Panc1 (cell line): ENCODE measurements around the gene PCNX1. TPM values are rescaled to one million over a fixed set of nuclear protein-coding genes. Genes with fewer than 3 reads are reported as not detected.

ENCODE experiments used
- ATAC-seq: fragments of 200-7000 bp; cut with Tn5 transposase; 2 replicates; pipeline ENCODE4 v1.9.1; 2020; ENCODE audit warnings: mild to moderate bottlenecking, moderate library complexity
- BruUV-seq: library from RNA; stranded (reverse); fragments of 400-500 nt; replicated peaks from 2 replicates; lab custom pipeline; 2021; lab: Mats Ljungman, UMichigan
- CTCF ChIA-PET: fragments of 300-600 bp; sonication (Branson Sonifier 250); formaldehyde crosslinking; loops from one replicate; lab custom pipeline; 2022; ENCODE audit warnings: antibody characterized with exemption; lab: Charles Lee
- POLR2A ChIA-PET: fragments of 300-600 bp; sonication (Branson Sonifier 250); formaldehyde crosslinking; loops from one replicate; lab custom pipeline; 2022; ENCODE audit warnings: antibody characterized with exemption; lab: Charles Lee
- DNase-seq: peaks from one replicate; pipeline ENCODE4 v3.0.0-alpha.2; 2010; ENCODE audit warnings: low read depth, low spot score
- H3K27ac ChIP-seq: 2 replicates; pipeline ENCODE4 v1.5.1; 2011; ENCODE audit warnings: mild to moderate bottlenecking, low read length, inconsistent platforms
- H3K27me3 ChIP-seq: fragments of 200-500 bp; sonication (Bioruptor generic); 2 replicates; pipeline ENCODE4 v1.6.0; 2014; ENCODE audit warnings: low read length, inconsistent platforms; ENCODE audit not compliant: control insufficient read depth, insufficient read depth
- H3K36me3 ChIP-seq: fragments of 200-500 bp; sonication (Bioruptor generic); 2 replicates; pipeline ENCODE4 v1.5.1; 2014; ENCODE audit warnings: inconsistent platforms, mild to moderate bottlenecking, low read length, moderate library complexity; ENCODE audit not compliant: control insufficient read depth, insufficient read depth
- H3K4me1 ChIP-seq: 2 replicates; pipeline ENCODE4 v1.5.1; 2011; ENCODE audit warnings: inconsistent platforms, mild to moderate bottlenecking, low read length, moderate library complexity; ENCODE audit not compliant: control insufficient read depth, insufficient read depth
- H3K4me3 ChIP-seq, 2 experiments: 2 replicates each; pipeline ENCODE4 v1.5.1; 2011 to 2012; ENCODE audit warnings: low read depth in 2 of 2, low read length in 2 of 2, mild to moderate bottlenecking in 2 of 2, inconsistent platforms in 1 of 2, moderate library complexity in 1 of 2
- H3K9me3 ChIP-seq: fragments of 200-500 bp; sonication (Bioruptor generic); 2 replicates; pipeline ENCODE4 v1.5.1; 2014; ENCODE audit warnings: low read depth, mild to moderate bottlenecking, inconsistent platforms, low read length, moderate library complexity; ENCODE audit not compliant: control insufficient read depth, insufficient read depth
- CTCF ChIP-seq: fragments of 450-650 bp; IDR thresholded peaks from 2 replicates; pipeline ENCODE4 v1.5.1; 2017; ENCODE audit warnings: mild to moderate bottlenecking
- POLR2AphosphoS5 ChIP-seq: IDR thresholded peaks from 2 replicates; pipeline ENCODE4 v1.6.1; 2012; ENCODE audit warnings: mild to moderate bottlenecking, low read depth, low read length, moderate library complexity
- SIN3A ChIP-seq: IDR thresholded peaks from 2 replicates; pipeline ENCODE4 v1.6.1; 2012; ENCODE audit warnings: low read depth, mild to moderate bottlenecking, low read length, moderate library complexity, borderline replicate concordance; ENCODE audit not compliant: insufficient read depth
- TCF7L2 ChIP-seq: IDR thresholded peaks from 2 replicates; pipeline ENCODE4 v1.6.1; 2011; ENCODE audit warnings: mild to moderate bottlenecking, low read depth, low read length, inconsistent platforms
- in situ Hi-C: cut with HindIII; loops from 2 replicates; pipeline ENCODE4 v1.10.0; 2016; ENCODE audit warnings: low sequenced_read_pairs, low pct_unique_long_range_greater_than_20kb
- intact Hi-C: fragments of 100-400 bp; cut with micrococcal nuclease; formaldehyde crosslinking; loops from one replicate; pipeline ENCODE4 v1.10.0; 2022; ENCODE audit not compliant: unreplicated experiment
- total RNA-seq: library from RNA; stranded (reverse); gene quantifications from one replicate; pipeline ENCODE4 v1.2.1, GENCODE V29; 2021; ENCODE audit not compliant: unreplicated experiment
- TF ChIP-seq, protein P1 (sequence below), 2 experiments: IDR thresholded peaks; 2 replicates each; pipeline ENCODE4 v1.6.1; 2011 to 2012; ENCODE audit warnings: low read depth in 2 of 2, control low read depth in 1 of 2, low read length in 1 of 2, mild to moderate bottlenecking in 1 of 2, moderate library complexity in 1 of 2; ENCODE audit not compliant: insufficient read depth in 1 of 2

PCNX1 gene
- total RNA-seq, 1 experiment from 2014 or later, result 30.5 TPM

- DNase-seq (no peak), ATAC-seq (no peak)
- POLR2A ChIA-PET, result no interaction called here
- H3K9me3 ChIP-seq, result no peaks in the 10 kb centered on the region; the same call in 1 of the 2 replicates
- CTCF ChIA-PET, result no interaction called here
- no peaks in the 10 kb centered on the region for H3K4me1 ChIP-seq
- intact Hi-C loops (no loop called here), in situ Hi-C loops (no loop called here)
- TF ChIP-seq CTCF, result no peak
- TF ChIP-seq TCF7L2, result no peak
- no peak for TF ChIP-seq SIN3A
- TF ChIP-seq, protein P1, sequence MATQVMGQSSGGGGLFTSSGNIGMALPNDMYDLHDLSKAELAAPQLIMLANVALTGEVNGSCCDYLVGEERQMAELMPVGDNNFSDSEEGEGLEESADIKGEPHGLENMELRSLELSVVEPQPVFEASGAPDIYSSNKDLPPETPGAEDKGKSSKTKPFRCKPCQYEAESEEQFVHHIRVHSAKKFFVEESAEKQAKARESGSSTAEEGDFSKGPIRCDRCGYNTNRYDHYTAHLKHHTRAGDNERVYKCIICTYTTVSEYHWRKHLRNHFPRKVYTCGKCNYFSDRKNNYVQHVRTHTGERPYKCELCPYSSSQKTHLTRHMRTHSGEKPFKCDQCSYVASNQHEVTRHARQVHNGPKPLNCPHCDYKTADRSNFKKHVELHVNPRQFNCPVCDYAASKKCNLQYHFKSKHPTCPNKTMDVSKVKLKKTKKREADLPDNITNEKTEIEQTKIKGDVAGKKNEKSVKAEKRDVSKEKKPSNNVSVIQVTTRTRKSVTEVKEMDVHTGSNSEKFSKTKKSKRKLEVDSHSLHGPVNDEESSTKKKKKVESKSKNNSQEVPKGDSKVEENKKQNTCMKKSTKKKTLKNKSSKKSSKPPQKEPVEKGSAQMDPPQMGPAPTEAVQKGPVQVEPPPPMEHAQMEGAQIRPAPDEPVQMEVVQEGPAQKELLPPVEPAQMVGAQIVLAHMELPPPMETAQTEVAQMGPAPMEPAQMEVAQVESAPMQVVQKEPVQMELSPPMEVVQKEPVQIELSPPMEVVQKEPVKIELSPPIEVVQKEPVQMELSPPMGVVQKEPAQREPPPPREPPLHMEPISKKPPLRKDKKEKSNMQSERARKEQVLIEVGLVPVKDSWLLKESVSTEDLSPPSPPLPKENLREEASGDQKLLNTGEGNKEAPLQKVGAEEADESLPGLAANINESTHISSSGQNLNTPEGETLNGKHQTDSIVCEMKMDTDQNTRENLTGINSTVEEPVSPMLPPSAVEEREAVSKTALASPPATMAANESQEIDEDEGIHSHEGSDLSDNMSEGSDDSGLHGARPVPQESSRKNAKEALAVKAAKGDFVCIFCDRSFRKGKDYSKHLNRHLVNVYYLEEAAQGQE (IDR thresholded peaks at IDR 0.05; ENCODE audit: insufficient read depth in 1 of 2, low read depth in 2 of 2, low read length in 1 of 2), result no peak
- TF ChIP-seq POLR2AphosphoS5, result no peak
- H3K27me3 ChIP-seq, result no peaks in the 10 kb centered on the region
- H3K27ac ChIP-seq, result no peak overlapping the region
- no TSS peak for BruUV-seq
- H3K4me3 ChIP-seq, result no peak overlapping the region
- H3K36me3 ChIP-seq, result peaks cover 3% of the 10 kb centered on the region; the same call in 1 of the 2 replicates
Measured at GRCh38 chr14:70954068-70954467, 46.8 kb downstream of the PCNX1 start.

DNA sequence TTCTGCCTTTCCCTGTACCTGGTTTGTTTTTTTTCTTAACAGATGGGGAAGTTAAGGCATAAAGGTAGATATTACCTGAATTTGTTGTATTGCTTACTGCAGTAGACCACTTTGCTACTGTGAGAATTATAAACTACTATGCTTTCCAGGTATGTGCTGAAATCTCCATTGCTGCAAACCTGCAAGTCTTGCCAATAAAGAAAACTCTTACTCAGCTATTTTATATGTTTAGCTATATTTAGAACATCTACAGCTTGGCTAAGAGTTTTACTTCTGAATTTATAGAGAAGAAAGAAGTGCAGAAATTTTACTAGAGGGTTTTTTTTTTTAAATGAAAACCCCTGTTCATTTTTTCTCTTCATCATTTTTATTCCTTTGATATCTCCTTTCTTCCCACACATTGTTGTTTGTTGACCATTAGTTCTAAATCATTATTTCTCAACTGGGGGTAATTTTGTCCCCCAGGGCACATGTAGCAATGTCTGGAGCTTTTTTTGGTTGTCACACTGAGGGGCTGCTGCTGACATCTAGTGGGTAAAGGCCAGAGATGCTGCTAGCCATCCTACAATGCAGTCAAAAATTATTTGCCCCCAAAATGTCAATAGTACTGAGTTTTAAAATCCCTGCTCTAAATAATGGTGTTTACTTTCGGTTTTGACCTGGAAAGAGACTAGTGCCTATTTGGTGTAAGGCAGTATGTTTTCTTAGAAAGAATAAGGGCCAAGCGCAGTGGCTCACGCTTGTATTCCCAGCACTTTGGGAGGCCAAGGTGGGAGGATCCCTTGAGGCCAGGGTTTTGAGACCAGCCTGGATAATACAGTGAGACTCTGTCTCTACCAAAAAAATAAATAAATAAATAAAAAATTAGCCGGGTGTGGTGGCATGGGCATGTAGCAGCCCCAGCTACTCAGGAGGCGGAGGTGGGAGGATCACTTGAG lies 48.6 kb downstream of the PCNX1 start:
- 0 out of 2 replicates have a peak, but pooled peaks have one; percentile 60 for ATAC-seq
- H3K27me3 ChIP-seq, result no peaks in the 10 kb centered on the region
- in situ Hi-C loops (no loop called here), intact Hi-C loops (no loop called here)
- no peaks in the 10 kb centered on the region for H3K9me3 ChIP-seq
- no peak for TF ChIP-seq POLR2AphosphoS5
- TF ChIP-seq SIN3A, result no peak
- TF ChIP-seq CTCF, result peak; percentile 71
- TF ChIP-seq, protein P1 (IDR thresholded peaks at IDR 0.05; ENCODE audit: insufficient read depth in 1 of 2, low read depth in 2 of 2, low read length in 1 of 2), result no peak
- TF ChIP-seq TCF7L2, result no peak
- BruUV-seq, result no TSS peak
- ChIA-PET POLR2A (no interaction called here), CTCF (interaction anchor here (1.4 kb wide), 1 partner anchor 138 kb away, joined by 5 read pairs; no protein-coding TSS in a partner anchor)
- no peak overlapping the region for H3K27ac ChIP-seq
- H3K4me1 ChIP-seq, result no peaks in the 10 kb centered on the region
- H3K36me3 ChIP-seq, result peaks cover 3% of the 10 kb centered on the region; the same call in 1 of the 2 replicates
- DNase-seq, result no peak
- no peak overlapping the region for H3K4me3 ChIP-seq
